ENCODE results near the gene CLSTN2. TPM values are rescaled to one million over a fixed set of nuclear protein-coding genes. Genes with fewer than 3 reads are reported as not detected.

Gene CLSTN2
- polyA plus RNA-seq, 2 donors: 0.20 TPM

DNA sequence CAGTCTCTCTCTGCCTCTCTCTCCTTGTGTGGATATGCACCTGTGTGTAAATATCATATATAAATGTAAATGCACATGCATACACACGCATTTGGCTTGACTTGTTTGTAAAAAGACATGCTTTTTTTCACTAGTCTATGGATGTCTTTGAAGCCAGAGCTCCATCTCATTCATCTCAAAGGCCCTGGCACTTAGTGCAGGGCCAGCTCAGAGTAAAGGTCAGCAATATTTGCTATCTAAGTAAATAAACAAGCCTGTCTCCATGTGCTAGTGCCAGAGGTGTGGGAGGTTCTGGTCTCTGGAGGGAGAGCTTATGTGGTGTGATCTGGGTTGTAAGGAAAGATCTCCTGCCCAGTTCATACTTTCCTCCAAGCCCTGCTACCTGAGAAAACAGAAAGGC lies 5.6 kb downstream of the CLSTN2 start:
- H3K27ac ChIP-seq (ENCODE audit: low read depth in 2 of 2, low read length in 1 of 2): no peak overlapping the region
- H3K9me3 ChIP-seq (ENCODE audit: control insufficient read depth in 2 of 2, insufficient read depth in 1 of 2, low read depth in 1 of 2, low read length in 1 of 2): no peaks in the 10 kb centered on the region
- H3K36me3 ChIP-seq (ENCODE audit: control insufficient read depth in 2 of 2, insufficient read depth in 2 of 2, low read length in 1 of 2): no peaks in the 10 kb centered on the region
- WGBS, 2 donors: 43 to 64% methylated on average over 1 of the region's 1 CpG
- H3K4me3 ChIP-seq (ENCODE audit: low read depth in 1 of 2, low read length in 2 of 2): no peak overlapping the region
- peaks cover 5% of the 10 kb centered on the region in 2 donors for H3K4me1 ChIP-seq (ENCODE audit: control insufficient read depth in 2 of 2, insufficient read depth in 2 of 2, low read length in 1 of 2)
- H3K27me3 ChIP-seq (ENCODE audit: control insufficient read depth in 1 of 2, insufficient read depth in 2 of 2, low read length in 2 of 2): peaks cover 0 to 3% of the 10 kb centered on the region in 2 donors

GRCh38 chr3:139941580-139941979 lies 6.6 kb downstream of the CLSTN2 start:
- no peaks in the 10 kb centered on the region for H3K4me1 ChIP-seq (ENCODE audit: control insufficient read depth in 2 of 2, insufficient read depth in 2 of 2, low read length in 1 of 2)
- no peak overlapping the region for H3K27ac ChIP-seq (ENCODE audit: low read depth in 2 of 2, low read length in 1 of 2)
- H3K27me3 ChIP-seq (ENCODE audit: control insufficient read depth in 1 of 2, insufficient read depth in 2 of 2, low read length in 2 of 2): no peaks in the 10 kb centered on the region
- H3K4me3 ChIP-seq (ENCODE audit: low read depth in 1 of 2, low read length in 2 of 2): no peak overlapping the region
- H3K9me3 ChIP-seq (ENCODE audit: control insufficient read depth in 2 of 2, insufficient read depth in 1 of 2, low read depth in 1 of 2, low read length in 1 of 2): peaks cover 0 to 4% of the 10 kb centered on the region in 2 donors
- H3K36me3 ChIP-seq (ENCODE audit: control insufficient read depth in 2 of 2, insufficient read depth in 2 of 2, low read length in 1 of 2): no peaks in the 10 kb centered on the region
- 76 to 77% methylated on average over 4 of the region's 4 CpGs for WGBS, 2 donors

- H3K4me1 ChIP-seq (ENCODE audit: control insufficient read depth in 2 of 2, insufficient read depth in 2 of 2, low read length in 1 of 2): no peaks in the 10 kb centered on the region
- no peaks in the 10 kb centered on the region for H3K27me3 ChIP-seq (ENCODE audit: control insufficient read depth in 1 of 2, insufficient read depth in 2 of 2, low read length in 2 of 2)
- WGBS, 2 donors: 85 to 89% methylated on average over 7 of the region's 7 CpGs
- H3K27ac ChIP-seq (ENCODE audit: low read depth in 2 of 2, low read length in 1 of 2): no peak overlapping the region
- H3K9me3 ChIP-seq (ENCODE audit: control insufficient read depth in 2 of 2, insufficient read depth in 1 of 2, low read depth in 1 of 2, low read length in 1 of 2): peaks cover 0 to 4% of the 10 kb centered on the region in 2 donors
- H3K4me3 ChIP-seq (ENCODE audit: low read depth in 1 of 2, low read length in 2 of 2): no peak overlapping the region
- no peaks in the 10 kb centered on the region for H3K36me3 ChIP-seq (ENCODE audit: control insufficient read depth in 2 of 2, insufficient read depth in 2 of 2, low read length in 1 of 2)
These were observed 9.4 kb downstream of the CLSTN2 start for GRCh38 chr3:139944256-139944910.

- no peaks in the 10 kb centered on the region for H3K27me3 ChIP-seq (ENCODE audit: control insufficient read depth in 1 of 2, insufficient read depth in 2 of 2, low read length in 2 of 2)
These were observed 10.4 kb downstream of the CLSTN2 start for GRCh38 chr3:139945386-139945785.

DNA sequence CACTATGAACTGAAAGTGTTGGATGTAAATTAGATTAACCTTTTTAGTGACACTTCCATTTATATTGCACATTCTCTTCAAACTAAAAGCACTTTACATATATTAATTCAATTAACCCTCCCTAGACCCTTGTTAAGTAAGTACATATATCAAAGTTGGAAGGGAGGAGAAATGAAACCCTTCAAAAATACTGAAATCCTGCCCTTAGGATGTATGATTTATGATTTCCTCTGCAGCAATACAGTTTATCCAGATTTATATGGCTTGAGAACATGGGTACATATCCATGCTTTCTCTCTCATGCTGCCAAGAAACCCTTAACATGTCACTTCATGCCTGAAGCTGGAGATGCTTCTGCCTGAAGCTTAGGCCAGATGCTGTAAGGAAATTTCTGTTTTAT lies 11.0 kb downstream of the CLSTN2 start:
- Histone ChIP-seq H3K9me3 (ENCODE audit: control insufficient read depth in 2 of 2, insufficient read depth in 1 of 2, low read depth in 1 of 2, low read length in 1 of 2) (peaks cover 0 to 4% of the 10 kb centered on the region in 2 donors), H3K36me3 (ENCODE audit: control insufficient read depth in 2 of 2, insufficient read depth in 2 of 2, low read length in 1 of 2) (no peaks in the 10 kb centered on the region), H3K27me3 (ENCODE audit: control insufficient read depth in 1 of 2, insufficient read depth in 2 of 2, low read length in 2 of 2) (no peaks in the 10 kb centered on the region), H3K27ac (ENCODE audit: low read depth in 2 of 2, low read length in 1 of 2) (no peak overlapping the region), H3K4me1 (ENCODE audit: control insufficient read depth in 2 of 2, insufficient read depth in 2 of 2, low read length in 1 of 2) (no peaks in the 10 kb centered on the region), H3K4me3 (ENCODE audit: low read depth in 1 of 2, low read length in 2 of 2) (no peak overlapping the region)

More at GRCh38 chr3:139945386-139945785, 10.4 kb downstream of the CLSTN2 start:
- no peak overlapping the region for H3K4me3 ChIP-seq (ENCODE audit: low read depth in 1 of 2, low read length in 2 of 2)
- 69 to 80% methylated on average over 4 of the region's 4 CpGs for WGBS, 2 donors
- peaks cover 0 to 4% of the 10 kb centered on the region in 2 donors for H3K9me3 ChIP-seq (ENCODE audit: control insufficient read depth in 2 of 2, insufficient read depth in 1 of 2, low read depth in 1 of 2, low read length in 1 of 2)
- no peaks in the 10 kb centered on the region for H3K4me1 ChIP-seq (ENCODE audit: control insufficient read depth in 2 of 2, insufficient read depth in 2 of 2, low read length in 1 of 2)
- H3K36me3 ChIP-seq (ENCODE audit: control insufficient read depth in 2 of 2, insufficient read depth in 2 of 2, low read length in 1 of 2): no peaks in the 10 kb centered on the region
- no peak overlapping the region for H3K27ac ChIP-seq (ENCODE audit: low read depth in 2 of 2, low read length in 1 of 2)

GRCh38 chr3:139948467-139948866 lies 13.5 kb downstream of the CLSTN2 start:
- Histone ChIP-seq H3K9me3 (ENCODE audit: control insufficient read depth in 2 of 2, insufficient read depth in 1 of 2, low read depth in 1 of 2, low read length in 1 of 2) (peaks cover 0 to 4% of the 10 kb centered on the region in 2 donors), H3K27ac (ENCODE audit: low read depth in 2 of 2, low read length in 1 of 2) (no peak overlapping the region), H3K4me1 (ENCODE audit: control insufficient read depth in 2 of 2, insufficient read depth in 2 of 2, low read length in 1 of 2) (no peaks in the 10 kb centered on the region), H3K36me3 (ENCODE audit: control insufficient read depth in 2 of 2, insufficient read depth in 2 of 2, low read length in 1 of 2) (no peaks in the 10 kb centered on the region), H3K4me3 (ENCODE audit: low read depth in 1 of 2, low read length in 2 of 2) (no peak overlapping the region), H3K27me3 (ENCODE audit: control insufficient read depth in 1 of 2, insufficient read depth in 2 of 2, low read length in 2 of 2) (no peaks in the 10 kb centered on the region)

DNA sequence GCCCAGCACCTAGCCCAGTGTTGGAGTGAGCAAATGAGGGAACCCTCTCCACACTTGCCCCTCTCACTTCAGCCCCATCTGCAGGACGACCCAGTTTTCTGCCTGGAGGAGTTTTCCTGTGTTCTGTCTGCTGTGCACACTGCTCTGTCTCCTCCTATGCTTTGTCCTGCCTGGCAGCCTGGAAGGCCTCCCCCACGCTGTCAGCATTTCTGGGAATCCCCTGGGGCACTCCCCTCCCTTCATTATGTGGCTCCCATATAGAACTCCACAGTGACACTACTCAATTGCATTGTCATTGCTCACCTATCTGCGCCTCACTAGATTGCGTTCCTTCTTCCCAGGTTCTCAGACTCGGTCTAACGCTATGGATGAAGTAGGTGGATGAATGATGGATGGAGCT lies 13.9 kb downstream of the CLSTN2 start:
- WGBS, 2 donors: 77 to 81% methylated on average over 6 of the region's 6 CpGs

GRCh38 chr3:139953131-139953910 lies 18.3 kb downstream of the CLSTN2 start:
- H3K4me3 ChIP-seq (ENCODE audit: low read depth in 1 of 2, low read length in 2 of 2): no peak overlapping the region
- H3K36me3 ChIP-seq (ENCODE audit: control insufficient read depth in 2 of 2, insufficient read depth in 2 of 2, low read length in 1 of 2): no peaks in the 10 kb centered on the region
- no peak overlapping the region for H3K27ac ChIP-seq (ENCODE audit: low read depth in 2 of 2, low read length in 1 of 2)
- no peaks in the 10 kb centered on the region for H3K27me3 ChIP-seq (ENCODE audit: control insufficient read depth in 1 of 2, insufficient read depth in 2 of 2, low read length in 2 of 2)
- H3K4me1 ChIP-seq (ENCODE audit: control insufficient read depth in 2 of 2, insufficient read depth in 2 of 2, low read length in 1 of 2): peaks cover 0 to 2% of the 10 kb centered on the region in 2 donors
- H3K9me3 ChIP-seq (ENCODE audit: control insufficient read depth in 2 of 2, insufficient read depth in 1 of 2, low read depth in 1 of 2, low read length in 1 of 2): no peaks in the 10 kb centered on the region
- WGBS, 2 donors: 35 to 55% methylated on average over 2 of the region's 2 CpGs

More for the DNA sequence above, 13.9 kb downstream of the CLSTN2 start:
- Histone ChIP-seq H3K4me3 (ENCODE audit: low read depth in 1 of 2, low read length in 2 of 2) (no peak overlapping the region), H3K27me3 (ENCODE audit: control insufficient read depth in 1 of 2, insufficient read depth in 2 of 2, low read length in 2 of 2) (no peaks in the 10 kb centered on the region), H3K9me3 (ENCODE audit: control insufficient read depth in 2 of 2, insufficient read depth in 1 of 2, low read depth in 1 of 2, low read length in 1 of 2) (peaks cover 0 to 4% of the 10 kb centered on the region in 2 donors), H3K36me3 (ENCODE audit: control insufficient read depth in 2 of 2, insufficient read depth in 2 of 2, low read length in 1 of 2) (no peaks in the 10 kb centered on the region), H3K27ac (ENCODE audit: low read depth in 2 of 2, low read length in 1 of 2) (no peak overlapping the region), H3K4me1 (ENCODE audit: control insufficient read depth in 2 of 2, insufficient read depth in 2 of 2, low read length in 1 of 2) (no peaks in the 10 kb centered on the region)

GRCh38 chr3:139954146-139954860 lies 19.3 kb downstream of the CLSTN2 start:
- Histone ChIP-seq H3K27ac (ENCODE audit: low read depth in 2 of 2, low read length in 1 of 2) (no peak overlapping the region), H3K4me3 (ENCODE audit: low read depth in 1 of 2, low read length in 2 of 2) (no peak overlapping the region), H3K4me1 (ENCODE audit: control insufficient read depth in 2 of 2, insufficient read depth in 2 of 2, low read length in 1 of 2) (peaks cover 0 to 2% of the 10 kb centered on the region in 2 donors), H3K9me3 (ENCODE audit: control insufficient read depth in 2 of 2, insufficient read depth in 1 of 2, low read depth in 1 of 2, low read length in 1 of 2) (no peaks in the 10 kb centered on the region), H3K27me3 (ENCODE audit: control insufficient read depth in 1 of 2, insufficient read depth in 2 of 2, low read length in 2 of 2) (no peaks in the 10 kb centered on the region), H3K36me3 (ENCODE audit: control insufficient read depth in 2 of 2, insufficient read depth in 2 of 2, low read length in 1 of 2) (no peaks in the 10 kb centered on the region)
- WGBS, 2 donors: 78 to 87% methylated on average over 3 of the region's 3 CpGs

Data from esophagus (tissue), 2 donors.